ENCODE results near the gene USP37.

USP37 gene

GRCh38 chr2:218403810-218404209, 164.3 kb downstream of the USP37 start:
- Histone ChIP-seq H3K4me1 (ENCODE audit: insufficient read depth, low read length) (peaks cover 67% of the 10 kb centered on the region), H2AFZ (ENCODE audit: low read depth, low read length) (no peak overlapping the region), H3K9ac (ENCODE audit: low read depth, low read length) (0 out of 2 replicates have a peak overlapping the region, but pooled peaks have one; percentile 66), H3K36me3 (ENCODE audit: insufficient read depth, low read length) (peaks cover 40% of the 10 kb centered on the region), H3K4me2 (ENCODE audit: insufficient read depth, low read length) (no peak overlapping the region), H4K20me1 (ENCODE audit: insufficient read depth, low read length) (peaks cover 22% of the 10 kb centered on the region), H3K79me2 (ENCODE audit: insufficient read depth, low read length) (peaks cover 39% of the 10 kb centered on the region), H3K27me3 (ENCODE audit: insufficient read depth, low read length, poor library complexity) (no peaks in the 10 kb centered on the region), H3K4me3 (ENCODE audit: low read depth in 1 of 2, low read length in 2 of 2) (no peak overlapping the region), H3K27ac (ENCODE audit: low read length) (no peak overlapping the region), H3K9me3 (ENCODE audit: insufficient read depth, low read length, severe bottlenecking) (no peaks in the 10 kb centered on the region)
- TF ChIP-seq EZH2 (IDR thresholded peaks at IDR 0.05; ENCODE audit: borderline replicate concordance, low read depth, low read length, severe bottlenecking) = no peak
- TF ChIP-seq CTCF (IDR thresholded peaks at IDR 0.05; ENCODE audit: borderline replicate concordance, extremely low read depth, low read length, poor library complexity, severe bottlenecking) = no peak
- ATAC-seq (ENCODE audit: insufficient read depth, low read depth) (no peak), DNase-seq (no peak)

GRCh38 chr2:218402911-218403411, 165.2 kb downstream of the USP37 start:
- Histone ChIP-seq H3K4me1 (ENCODE audit: insufficient read depth, low read length) (peaks cover 73% of the 10 kb centered on the region), H3K79me2 (ENCODE audit: insufficient read depth, low read length) (peaks cover 47% of the 10 kb centered on the region), H3K4me2 (ENCODE audit: insufficient read depth, low read length) (no peak overlapping the region), H3K27ac (ENCODE audit: low read length) (no peak overlapping the region), H4K20me1 (ENCODE audit: insufficient read depth, low read length) (peaks cover 22% of the 10 kb centered on the region), H3K9ac (ENCODE audit: low read depth, low read length) (no peak overlapping the region), H3K4me3 (ENCODE audit: low read depth in 1 of 2, low read length in 2 of 2) (no peak overlapping the region), H3K9me3 (ENCODE audit: insufficient read depth, low read length, severe bottlenecking) (no peaks in the 10 kb centered on the region), H3K27me3 (ENCODE audit: insufficient read depth, low read length, poor library complexity) (no peaks in the 10 kb centered on the region), H3K36me3 (ENCODE audit: insufficient read depth, low read length) (peaks cover 40% of the 10 kb centered on the region), H2AFZ (ENCODE audit: low read depth, low read length) (no peak overlapping the region)
- no peak for TF ChIP-seq EZH2 (IDR thresholded peaks at IDR 0.05; ENCODE audit: borderline replicate concordance, low read depth, low read length, severe bottlenecking)
- no peak for TF ChIP-seq CTCF (IDR thresholded peaks at IDR 0.05; ENCODE audit: borderline replicate concordance, extremely low read depth, low read length, poor library complexity, severe bottlenecking)
- no peak for DNase-seq
- no peak for ATAC-seq (ENCODE audit: insufficient read depth, low read depth)

GRCh38 chr2:218402491-218402901, 165.7 kb downstream of the USP37 start:
- Histone ChIP-seq H2AFZ (ENCODE audit: low read depth, low read length) (no peak overlapping the region), H3K4me3 (ENCODE audit: low read depth in 1 of 2, low read length in 2 of 2) (no peak overlapping the region), H4K20me1 (ENCODE audit: insufficient read depth, low read length) (peaks cover 22% of the 10 kb centered on the region), H3K27me3 (ENCODE audit: insufficient read depth, low read length, poor library complexity) (no peaks in the 10 kb centered on the region), H3K79me2 (ENCODE audit: insufficient read depth, low read length) (peaks cover 52% of the 10 kb centered on the region), H3K36me3 (ENCODE audit: insufficient read depth, low read length) (peaks cover 40% of the 10 kb centered on the region), H3K9me3 (ENCODE audit: insufficient read depth, low read length, severe bottlenecking) (no peaks in the 10 kb centered on the region), H3K9ac (ENCODE audit: low read depth, low read length) (no peak overlapping the region), H3K27ac (ENCODE audit: low read length) (no peak overlapping the region), H3K4me1 (ENCODE audit: insufficient read depth, low read length) (peaks cover 73% of the 10 kb centered on the region), H3K4me2 (ENCODE audit: insufficient read depth, low read length) (0 out of 2 replicates have a peak overlapping the region, but pooled peaks have one; percentile 81)
- no peak for TF ChIP-seq CTCF (IDR thresholded peaks at IDR 0.05; ENCODE audit: borderline replicate concordance, extremely low read depth, low read length, poor library complexity, severe bottlenecking)
- TF ChIP-seq EZH2 (IDR thresholded peaks at IDR 0.05; ENCODE audit: borderline replicate concordance, low read depth, low read length, severe bottlenecking) = no peak
- no peak for ATAC-seq (ENCODE audit: insufficient read depth, low read depth)
- no peak for DNase-seq

Measured in DND-41 (cell line).